IMR-90 (cell line): ENCODE results near the gene EBF4. TPM values are rescaled to one million over a fixed set of nuclear protein-coding genes. Genes with fewer than 3 reads are reported as not detected.

Experiments used
- ATAC-seq: fragments of 200-7000 bp; cut with Tn5 transposase; 2 replicates; pipeline ENCODE4 v1.9.1; 2020; ENCODE audit warnings: low read depth, mild to moderate bottlenecking, moderate library complexity
- Bru-seq: library from RNA; stranded (reverse); fragments of 400-500 nt; gene quantifications from one replicate; lab custom pipeline; 2021; lab: Mats Ljungman, UMichigan
- BruChase-seq, 2 experiments: library from RNA; stranded (reverse); fragments of 400-500 nt; gene quantifications; one replicate each; lab custom pipeline; 2021; lab: Mats Ljungman, UMichigan
- BruUV-seq: library from RNA; stranded (reverse); fragments of 400-500 nt; replicated peaks from 2 replicates; lab custom pipeline; 2021; lab: Mats Ljungman, UMichigan
- CTCF ChIA-PET: fragments of 300-600 bp; formaldehyde crosslinking; extraction: SDS; loops from one replicate; lab custom pipeline; 2021; ENCODE audit warnings: antibody characterized with exemption; lab: Yijun Ruan, JAX
- POLR2A ChIA-PET: fragments of 300-600 bp; sonication (Branson Sonifier 250); formaldehyde crosslinking; loops from one replicate; lab custom pipeline; 2022; ENCODE audit warnings: antibody characterized with exemption; ENCODE audit not compliant: unreplicated experiment; lab: Charles Lee
- DNase-seq: peaks from one replicate; pipeline ENCODE4 v3.0.0; 2013
- H2AFZ ChIP-seq: replicated peaks from 2 replicates; pipeline ENCODE3; 2013; ENCODE audit warnings: low read length, mild to moderate bottlenecking; ENCODE audit not compliant: poor library complexity
- H2AK5ac ChIP-seq: 2 replicates; pipeline ENCODE4 v1.6.1; 2013; ENCODE audit warnings: low read depth, low read length, inconsistent platforms
- H2AK9ac ChIP-seq: replicated peaks from 2 replicates; pipeline ENCODE3; 2013; ENCODE audit warnings: mild to moderate bottlenecking, low read depth, low read length, moderate library complexity; ENCODE audit not compliant: poor library complexity
- H2BK120ac ChIP-seq: 2 replicates; pipeline ENCODE4 v1.6.1; 2013; ENCODE audit warnings: low read depth, low read length, inconsistent platforms
- H2BK15ac ChIP-seq: 3 replicates; pipeline ENCODE4 v1.6.1; 2013; ENCODE audit warnings: low read depth, low read length, inconsistent platforms
- H2BK20ac ChIP-seq: 2 replicates; pipeline ENCODE4 v1.6.1; 2013; ENCODE audit warnings: low read depth, mild to moderate bottlenecking, inconsistent platforms, low read length, moderate library complexity
- H2BK5ac ChIP-seq: 2 replicates; pipeline ENCODE4 v1.6.1; 2013; ENCODE audit warnings: mild to moderate bottlenecking, low read depth, low read length, inconsistent platforms; ENCODE audit not compliant: poor library complexity, severe bottlenecking
- H3K14ac ChIP-seq: replicated peaks from 2 replicates; pipeline ENCODE4 v1.6.1; 2013; ENCODE audit warnings: low read depth, low read length, inconsistent platforms
- H3K18ac ChIP-seq: 2 replicates; pipeline ENCODE4 v1.6.1; 2013; ENCODE audit warnings: low read depth, low read length, control low read depth
- H3K23ac ChIP-seq: 2 replicates; pipeline ENCODE4 v1.6.1; 2013; ENCODE audit warnings: low read depth, low read length, inconsistent platforms
- H3K27ac ChIP-seq: 2 replicates; pipeline ENCODE4 v1.5.1; 2013; ENCODE audit warnings: mild to moderate bottlenecking, control low read depth, low read length; ENCODE audit not compliant: insufficient read depth
- H3K27me3 ChIP-seq: 2 replicates; pipeline ENCODE4 v1.6.1; 2013; ENCODE audit warnings: low read length; ENCODE audit not compliant: control insufficient read depth, insufficient read depth
- H3K36me3 ChIP-seq: 2 replicates; pipeline ENCODE4 v1.6.1; 2013; ENCODE audit warnings: low read length, mixed read lengths; ENCODE audit not compliant: control insufficient read depth, insufficient read depth
- H3K4ac ChIP-seq: 2 replicates; pipeline ENCODE4 v1.6.1; 2013; ENCODE audit warnings: low read depth, low read length, inconsistent platforms
- H3K4me1 ChIP-seq: 2 replicates; pipeline ENCODE4 v1.6.1; 2013; ENCODE audit warnings: low read length, mixed read lengths; ENCODE audit not compliant: control insufficient read depth, insufficient read depth
- H3K4me2 ChIP-seq: 2 replicates; pipeline ENCODE4 v1.6.1; 2013; ENCODE audit warnings: low read depth, mild to moderate bottlenecking, control low read depth, low read length, moderate library complexity
- H3K4me3 ChIP-seq: 2 replicates; pipeline ENCODE4 v1.5.1; 2013; ENCODE audit warnings: low read depth, mild to moderate bottlenecking, control low read depth, low read length, moderate library complexity; ENCODE audit not compliant: insufficient read depth
- H3K56ac ChIP-seq: 2 replicates; pipeline ENCODE4 v1.6.1; 2013; ENCODE audit warnings: low read length, inconsistent platforms; ENCODE audit not compliant: insufficient read depth; ENCODE audit errors: extremely low read depth
- H3K79me1 ChIP-seq, 2 experiments: 2 replicates each; pipeline ENCODE4 v1.6.1; 2013; ENCODE audit warnings: low read length in 2 of 2, inconsistent platforms in 1 of 2, low read depth in 1 of 2
- H3K9ac ChIP-seq: 2 replicates; pipeline ENCODE4 v1.6.1; 2013; ENCODE audit warnings: low read depth, low read length, control low read depth
- H3K9me1 ChIP-seq: 2 replicates; pipeline ENCODE4 v1.6.1; 2013; ENCODE audit warnings: low read length, inconsistent platforms; ENCODE audit not compliant: insufficient read depth
- H3K9me3 ChIP-seq: 2 replicates; pipeline ENCODE4 v1.6.1; 2013; ENCODE audit warnings: low read length; ENCODE audit not compliant: control insufficient read depth, insufficient read depth
- H4K20me1 ChIP-seq: 2 replicates; pipeline ENCODE4 v1.6.1; 2013; ENCODE audit warnings: low read length, inconsistent platforms; ENCODE audit not compliant: insufficient read depth
- H4K5ac ChIP-seq: 2 replicates; pipeline ENCODE4 v1.6.1; 2013; ENCODE audit warnings: mild to moderate bottlenecking, low read depth, low read length, control low read depth
- H4K8ac ChIP-seq, 2 experiments: 2 replicates each; pipeline ENCODE4 v1.6.1; 2013; ENCODE audit warnings: low read depth in 2 of 2, low read length in 2 of 2, control low read depth in 1 of 2, inconsistent platforms in 1 of 2
- H4K91ac ChIP-seq: 2 replicates; pipeline ENCODE4 v1.6.1; 2013; ENCODE audit warnings: low read depth, low read length, inconsistent platforms; ENCODE audit not compliant: insufficient read depth
- CHD1 ChIP-seq: IDR thresholded peaks from 2 replicates; pipeline ENCODE4 v1.6.1; 2012; ENCODE audit warnings: low read depth, low read length, improper control_type of control experiment
- MAZ ChIP-seq: IDR thresholded peaks from 2 replicates; pipeline ENCODE4 v1.6.1; 2012; ENCODE audit warnings: low read depth, mild to moderate bottlenecking, low read length, improper control_type of control experiment, moderate library complexity, borderline replicate concordance
- MXI1 ChIP-seq: IDR thresholded peaks from 2 replicates; pipeline ENCODE4 v1.6.1; 2012; ENCODE audit warnings: low read depth, mild to moderate bottlenecking, low read length, moderate library complexity, borderline replicate concordance
- POLR2A ChIP-seq: IDR thresholded peaks from 2 replicates; pipeline ENCODE4 v1.6.1; 2012; ENCODE audit warnings: mild to moderate bottlenecking, low read depth, low read length
- RAD21 ChIP-seq: IDR thresholded peaks from 2 replicates; pipeline ENCODE4 v1.6.1; 2012; ENCODE audit warnings: low read length, improper control_type of control experiment
- RFX5 ChIP-seq: IDR thresholded peaks from 2 replicates; pipeline ENCODE4 v1.8.0; 2012; ENCODE audit warnings: low read depth, mild to moderate bottlenecking, low read length, moderate library complexity
- SMC3 ChIP-seq: fragments of 150-350 bp; IDR thresholded peaks from 2 replicates; pipeline ENCODE4 v1.6.1; 2016; ENCODE audit warnings: low read depth, mild to moderate bottlenecking, antibody characterized with exemption, low read length, moderate library complexity
- WGBS, 2 experiments: methylation state at CpG; one replicate each; pipeline versions ENCODE4 v1.1.5 to v1.1.7; 2013; ENCODE audit warnings: missing lambda C conversion rate in 2 of 2; ENCODE audit not compliant: insufficient read length in 1 of 2; ENCODE audit errors: extremely low coverage in 2 of 2; 5-methylcytosine and 5-hydroxymethylcytosine counted together
- dilution Hi-C: fragments of 300-500 bp; cut with HindIII; formaldehyde crosslinking; loops from one replicate; pipeline ENCODE4 v1.14.3; 2018; ENCODE audit warnings: low sequenced_read_pairs; ENCODE audit not compliant: unreplicated experiment
- in situ Hi-C: fragments of 300-500 bp; cut with MboI; formaldehyde crosslinking; loops from 3 replicates; pipeline ENCODE4 v1.14.3; 2019; ENCODE audit warnings: low sequenced_read_pairs, inconsistent platforms, mixed read lengths
- intact Hi-C: fragments of 100-400 bp; cut with micrococcal nuclease; formaldehyde crosslinking; loops from 2 replicates; pipeline ENCODE4 v1.10.0; 2022
- long read RNA-seq: library from polyadenylated mRNA; unstranded; transcript quantifications from one replicate; pipeline ENCODE4 v2.0.0, GENCODE V29; 2021; ENCODE audit not compliant: unreplicated experiment
- polyA plus RNA-seq, 3 experiments: library from polyadenylated mRNA; depleted of rRNA; stranded (reverse); fragments of >200 nt; gene quantifications; 2 replicates each; pipeline ENCODE4 v1.2.3, GENCODE V29; 2012; ENCODE audit warnings: low replicate concordance in 1 of 3
- total RNA-seq: library from RNA; depleted of rRNA; stranded (reverse); fragments of >200 nt; gene quantifications from 2 replicates; pipeline ENCODE4 v1.2.3, GENCODE V29; 2012; rRNA removed

EBF4 gene, protein sequence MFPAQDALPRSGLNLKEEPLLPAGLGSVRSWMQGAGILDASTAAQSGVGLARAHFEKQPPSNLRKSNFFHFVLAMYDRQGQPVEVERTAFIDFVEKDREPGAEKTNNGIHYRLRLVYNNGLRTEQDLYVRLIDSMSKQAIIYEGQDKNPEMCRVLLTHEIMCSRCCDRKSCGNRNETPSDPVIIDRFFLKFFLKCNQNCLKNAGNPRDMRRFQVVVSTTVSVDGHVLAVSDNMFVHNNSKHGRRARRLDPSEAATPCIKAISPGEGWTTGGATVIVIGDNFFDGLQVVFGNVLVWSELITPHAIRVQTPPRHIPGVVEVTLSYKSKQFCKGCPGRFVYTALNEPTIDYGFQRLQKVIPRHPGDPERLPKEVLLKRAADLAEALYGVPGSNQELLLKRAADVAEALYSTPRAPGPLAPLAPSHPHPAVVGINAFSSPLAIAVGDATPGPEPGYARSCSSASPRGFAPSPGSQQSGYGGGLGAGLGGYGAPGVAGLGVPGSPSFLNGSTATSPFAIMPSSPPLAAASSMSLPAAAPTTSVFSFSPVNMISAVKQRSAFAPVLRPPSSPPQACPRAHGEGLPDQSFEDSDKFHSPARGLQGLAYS
- total RNA-seq, result under 0.01 and 0.18 TPM in 2 replicates
- 1.0 and 1.1 TPM in 2 replicates for polyA plus RNA-seq (2012; rRNA removed)
- 0.50 and 1.1 TPM in 2 replicates for polyA plus RNA-seq (2012; cell fraction: cytosol; rRNA removed)
- 5.7 and 8.7 TPM in 2 replicates for polyA plus RNA-seq (2012; cell fraction: nucleus; rRNA removed; ENCODE audit: low replicate concordance)
- percentile 36 among the genes with signal in this experiment for Bru-seq, nascent RNA
- BruChase-seq, experiment 1, labeled RNA remaining after a 6-hour chase, result percentile 48 among the genes with signal in this experiment
- BruChase-seq, experiment 2, labeled RNA remaining after a 2-hour chase, result percentile 51 among the genes with signal in this experiment
- long read RNA-seq, partial matches to known transcripts, result 2 of 2 reads
- long read RNA-seq, other reads (novel, unspliced or antisense), result 0 of 2 reads

DNA sequence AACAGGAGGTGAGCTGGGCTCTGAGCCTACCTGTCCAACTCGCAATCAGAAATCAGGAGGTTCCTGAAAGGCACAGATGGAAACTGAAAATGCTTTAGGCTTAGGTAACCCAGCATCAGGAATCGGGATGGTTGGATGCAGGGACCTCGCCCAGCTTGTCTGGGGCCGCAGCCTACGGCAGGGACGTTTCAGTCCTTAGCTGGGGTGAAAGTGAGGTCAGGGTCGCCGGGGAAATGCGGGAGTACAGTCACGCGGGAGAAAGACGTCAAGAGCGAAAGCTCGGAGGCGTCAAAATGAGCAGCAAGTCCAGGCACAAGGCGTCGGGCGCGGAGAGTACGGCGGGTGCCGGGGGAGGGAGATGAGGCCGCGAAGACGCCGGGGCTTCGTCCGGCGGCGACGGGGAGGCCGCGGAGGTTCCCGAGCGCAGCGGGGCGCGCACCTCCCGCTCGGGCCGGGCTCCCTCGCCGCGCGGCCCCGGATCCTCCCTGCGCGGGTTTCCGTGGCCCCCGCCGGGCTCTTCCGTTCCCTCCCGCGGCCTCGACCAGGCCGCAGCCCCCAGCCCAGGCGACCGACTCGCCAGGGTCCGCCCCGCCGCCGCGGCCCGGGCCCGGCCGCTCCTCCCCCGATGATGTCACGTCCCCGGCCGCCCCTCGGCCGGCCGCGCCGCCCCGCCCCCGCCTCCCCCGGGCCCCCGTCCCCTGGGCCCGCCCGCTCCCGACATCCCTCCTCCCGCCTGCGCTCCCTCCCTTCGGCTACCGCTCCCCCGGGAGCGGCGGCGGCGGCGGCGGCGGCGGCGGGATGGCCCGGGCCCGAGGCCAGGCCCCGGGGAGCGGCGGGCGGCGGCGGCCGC lies at the start of gene EBF4:
TSS of gene EBF4 (plus strand) at position 745 of the 850 bp plus-strand sequence. CDS start 866 bp downstream, outside the sequence.
- Histone ChIP-seq H4K20me1 (no peaks in the 10 kb centered on the region; the same call in 1 of the 2 replicates), H3K56ac (peak within 1 kb of the TSS; percentile 1; the same call in 1 of the 2 replicates), H3K4me3 (peak within 1 kb of the TSS; percentile 37), H3K27ac (no peak within 1 kb of the TSS), H3K9ac (peak within 1 kb of the TSS; percentile 61), H4K5ac (peak within 1 kb of the TSS; percentile 30; the same call in 1 of the 2 replicates), H3K18ac (no peak within 1 kb of the TSS), H3K23ac (peak within 1 kb of the TSS; percentile 78; the same call in 1 of the 2 replicates), H3K79me1 (no peaks in the 10 kb centered on the region), H2BK15ac (no peak within 1 kb of the TSS), H4K91ac (no peak within 1 kb of the TSS), H2AK5ac (no peak within 1 kb of the TSS), H3K4me1 (no peaks in the 10 kb centered on the region), H3K14ac (no peak within 1 kb of the TSS; the same call in 1 of the 2 replicates), H3K9me3 (no peaks in the 10 kb centered on the region), H2AFZ (peak within 1 kb of the TSS; percentile 84), H3K4me2 (peak within 1 kb of the TSS; percentile 68), H3K4ac (peak within 1 kb of the TSS; percentile 9; the same call in 1 of the 2 replicates), H4K8ac (peak within 1 kb of the TSS; percentile 22 to 54; a peak in 2 of 4 replicates), H3K9me1 (no peaks in the 10 kb centered on the region; the same call in 1 of the 2 replicates), H2BK120ac (no peak within 1 kb of the TSS), H2AK9ac (peak within 1 kb of the TSS; percentile 20), H3K27me3 (peaks cover 55% of the 10 kb centered on the region), H2BK5ac (no peak within 1 kb of the TSS), H3K36me3 (no peaks in the 10 kb centered on the region), H2BK20ac (no peak within 1 kb of the TSS)
- CTCF ChIA-PET, result interaction anchor here (0.6 kb wide), 1 partner anchor 25 kb away, joined by 3 read pairs; no protein-coding TSS in a partner anchor
- POLR2A ChIA-PET, result no interaction called here
- intact Hi-C loops, result no loop called here
- ATAC-seq (peak; percentile 69), DNase-seq (no peak)
- WGBS, 2 experiments, result 8% methylated on average over 31 of the region's 106 CpGs; no CpG with 5 or more reads in 1 of the 2 experiments
- in situ Hi-C loops, result no loop called here
- dilution Hi-C loops, result no loop called here
- no peak for TF ChIP-seq RAD21
- TF ChIP-seq POLR2A, result no peak
- no peak for TF ChIP-seq CHD1
- TF ChIP-seq RFX5, result no peak
- TF ChIP-seq MAZ, result no peak
- no peak for TF ChIP-seq MXI1
- no peak for TF ChIP-seq SMC3
- no TSS peak for BruUV-seq
